OCI-LY1 (cell line): Measurements from ENCODE around the gene SLC17A3.

Experiments used
- CTCF ChIP-seq: fragments of 200-600 bp; sonication (generic), shearing (Covaris generic); IDR thresholded peaks from 2 replicates; pipeline ENCODE4 v1.5.1; 2017; ENCODE audit warnings: mild to moderate bottlenecking, antibody characterized with exemption, low read length, moderate library complexity, mixed read lengths
- EZH2 ChIP-seq: fragments of 200-600 bp; sonication (generic), shearing (Covaris generic); IDR thresholded peaks from 2 replicates; pipeline ENCODE4 v1.8.0; 2017; ENCODE audit warnings: borderline replicate concordance, mixed run types, mild to moderate bottlenecking, antibody characterized with exemption, low read length, moderate library complexity, mixed read lengths

GRCh38 chr6:25902071-25902470 is 28.0 kb upstream of the SLC17A3 start:
- TF ChIP-seq EZH2 (no peak), CTCF (no peak)
